ENCODE data around the gene TSPAN9.

TSPAN9 gene

DNA sequence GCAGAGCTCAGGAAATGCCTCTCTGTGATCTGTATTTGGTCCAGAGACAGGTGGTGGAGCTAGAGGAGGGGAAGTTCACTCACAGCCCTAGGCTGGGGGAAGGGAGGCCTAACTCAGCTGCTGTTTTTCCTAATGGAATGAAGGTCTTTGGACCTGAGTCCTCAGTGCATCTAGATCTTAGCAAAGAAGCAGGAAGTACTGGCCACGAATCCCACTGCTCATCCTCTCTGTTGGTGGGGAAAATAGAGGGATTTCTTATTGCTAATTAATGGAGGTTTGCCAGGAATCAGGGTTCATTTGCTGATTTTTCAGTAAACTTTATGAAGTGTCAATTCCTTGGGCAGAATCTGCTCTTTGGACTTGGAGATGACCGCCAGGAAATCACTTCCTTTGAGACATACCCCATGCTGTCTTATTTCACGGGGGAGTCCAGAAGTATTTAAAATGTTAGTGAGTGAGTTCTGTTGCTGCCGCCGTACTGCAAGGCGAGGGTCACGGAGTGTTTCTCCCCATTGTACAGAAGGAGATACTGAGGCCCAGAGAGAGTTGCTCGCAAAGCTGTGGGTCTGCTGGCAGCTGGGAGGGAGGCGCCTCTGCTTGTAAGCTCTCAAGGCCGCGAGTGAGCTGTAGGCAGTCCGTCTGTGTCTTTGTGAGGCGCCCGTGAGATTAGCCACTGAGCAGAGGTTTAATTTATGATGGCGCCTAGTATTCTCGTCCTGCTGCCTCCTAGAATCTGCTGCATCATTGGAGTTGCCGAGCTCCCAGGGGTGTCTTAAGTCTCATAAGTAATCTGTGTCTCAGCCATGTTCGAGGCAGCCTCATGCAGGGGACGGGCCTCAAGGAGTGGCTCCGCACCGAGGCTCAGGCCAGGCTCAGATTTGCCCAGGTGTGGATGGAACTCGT, 88.2 kb downstream of the TSPAN9 start:
- Histone ChIP-seq H3K4me1 (ENCODE audit: insufficient read depth, low read length) (peaks cover 32% of the 10 kb centered on the region), H3K9ac (ENCODE audit: low read depth, low read length) (no peak overlapping the region), H3K36me3 (ENCODE audit: insufficient read depth, low read length) (no peaks in the 10 kb centered on the region), H3K9me3 (ENCODE audit: control insufficient read depth, insufficient read depth, low read length) (0 out of 2 replicates have a peak, but pooled peaks cover 4% of the 10 kb centered on the region)

DNA sequence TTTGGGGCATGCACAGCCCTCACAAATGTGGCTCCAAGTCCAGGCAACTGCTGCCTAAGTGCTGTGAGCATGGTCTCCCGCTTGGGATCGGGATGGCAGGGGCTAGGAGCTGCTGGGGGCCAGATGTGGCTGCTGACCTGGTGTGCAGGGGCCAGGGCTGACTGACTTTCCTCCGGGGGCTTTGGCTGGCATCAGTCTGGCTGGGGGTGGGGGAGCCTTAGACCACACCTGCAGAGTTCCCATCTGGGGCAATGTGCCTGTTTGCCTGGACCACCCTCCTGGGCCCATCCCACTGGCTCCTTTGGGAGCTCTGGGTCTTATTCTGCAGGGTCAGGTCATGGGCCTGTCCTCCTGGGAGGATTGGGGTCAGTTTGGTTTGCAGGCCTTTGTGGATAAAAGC, 90.5 kb downstream of the TSPAN9 start:
- Histone ChIP-seq H3K4me1 (ENCODE audit: insufficient read depth, low read length) (peaks cover 45% of the 10 kb centered on the region), H3K36me3 (ENCODE audit: insufficient read depth, low read length) (no peaks in the 10 kb centered on the region), H3K9me3 (ENCODE audit: control insufficient read depth, insufficient read depth, low read length) (no peaks in the 10 kb centered on the region), H3K9ac (ENCODE audit: low read depth, low read length) (no peak overlapping the region)

DNA sequence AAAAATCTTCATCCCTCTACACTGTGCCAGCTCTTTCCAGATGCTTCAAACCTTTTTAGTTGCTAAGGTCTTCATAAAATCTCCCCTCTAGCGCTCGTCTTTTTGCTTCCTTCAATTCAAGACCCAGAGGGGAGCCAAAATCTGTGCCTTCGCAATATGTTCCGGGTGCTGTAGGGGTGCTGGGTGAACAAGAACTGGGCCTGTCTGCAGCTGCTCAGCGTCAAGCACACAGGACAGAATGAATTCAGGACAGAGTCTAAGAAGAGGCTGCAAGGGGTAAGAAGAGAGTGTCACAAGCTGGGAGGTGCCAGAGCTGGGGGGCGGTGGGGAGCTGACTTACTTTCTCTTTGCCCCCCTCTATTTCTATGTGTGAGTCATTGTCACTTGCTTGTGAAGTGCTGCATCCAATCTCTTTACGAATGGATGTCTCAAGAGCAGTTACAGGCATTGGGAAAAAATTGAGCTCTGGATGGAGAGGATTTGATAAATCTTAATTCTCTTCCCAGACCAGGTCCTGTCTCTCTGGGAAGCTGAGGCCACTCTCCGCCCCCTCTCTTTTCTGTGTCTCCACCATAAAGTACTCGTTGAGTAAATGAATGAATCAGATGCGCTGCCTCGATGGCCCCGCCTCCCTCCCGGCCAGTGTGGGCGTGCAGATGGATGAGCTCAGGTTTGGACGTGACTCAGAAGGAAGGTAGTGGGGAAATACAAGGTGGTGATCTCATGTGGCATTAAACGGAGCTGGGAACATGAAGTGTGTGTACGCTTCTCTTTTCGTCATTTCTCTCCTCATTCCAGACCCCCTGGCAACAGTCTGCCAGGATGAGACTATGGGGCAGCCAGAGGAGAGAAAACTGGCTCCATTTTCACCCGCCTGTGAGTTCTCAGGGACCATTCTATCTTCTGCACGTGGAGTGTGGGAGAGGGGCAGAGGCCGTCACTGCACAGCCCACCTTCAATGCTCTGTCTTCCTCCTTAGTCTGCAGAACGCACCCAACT, 91.3 kb downstream of the TSPAN9 start:
- Histone ChIP-seq H3K9me3 (ENCODE audit: control insufficient read depth, insufficient read depth, low read length) (no peaks in the 10 kb centered on the region), H3K4me1 (ENCODE audit: insufficient read depth, low read length) (peaks cover 45% of the 10 kb centered on the region), H3K36me3 (ENCODE audit: insufficient read depth, low read length) (no peaks in the 10 kb centered on the region), H3K9ac (ENCODE audit: low read depth, low read length) (no peak overlapping the region; the same call in 1 of the 2 replicates)

- H3K4me1 ChIP-seq (ENCODE audit: insufficient read depth, low read length) = peaks cover 35% of the 10 kb centered on the region
These were observed 93.4 kb downstream of the TSPAN9 start for GRCh38 chr12:3170423-3171194.

GRCh38 chr12:3171195-3171591, 94.0 kb downstream of the TSPAN9 start:
- Histone ChIP-seq H3K4me1 (ENCODE audit: insufficient read depth, low read length) (peaks cover 35% of the 10 kb centered on the region), H3K36me3 (ENCODE audit: insufficient read depth, low read length) (no peaks in the 10 kb centered on the region), H3K9me3 (ENCODE audit: control insufficient read depth, insufficient read depth, low read length) (no peaks in the 10 kb centered on the region), H3K9ac (ENCODE audit: low read depth, low read length) (no peak overlapping the region)

More at GRCh38 chr12:3170423-3171194, 93.4 kb downstream of the TSPAN9 start:
- Histone ChIP-seq H3K9me3 (ENCODE audit: control insufficient read depth, insufficient read depth, low read length) (no peaks in the 10 kb centered on the region), H3K36me3 (ENCODE audit: insufficient read depth, low read length) (no peaks in the 10 kb centered on the region), H3K9ac (ENCODE audit: low read depth, low read length) (no peak overlapping the region)

DNA sequence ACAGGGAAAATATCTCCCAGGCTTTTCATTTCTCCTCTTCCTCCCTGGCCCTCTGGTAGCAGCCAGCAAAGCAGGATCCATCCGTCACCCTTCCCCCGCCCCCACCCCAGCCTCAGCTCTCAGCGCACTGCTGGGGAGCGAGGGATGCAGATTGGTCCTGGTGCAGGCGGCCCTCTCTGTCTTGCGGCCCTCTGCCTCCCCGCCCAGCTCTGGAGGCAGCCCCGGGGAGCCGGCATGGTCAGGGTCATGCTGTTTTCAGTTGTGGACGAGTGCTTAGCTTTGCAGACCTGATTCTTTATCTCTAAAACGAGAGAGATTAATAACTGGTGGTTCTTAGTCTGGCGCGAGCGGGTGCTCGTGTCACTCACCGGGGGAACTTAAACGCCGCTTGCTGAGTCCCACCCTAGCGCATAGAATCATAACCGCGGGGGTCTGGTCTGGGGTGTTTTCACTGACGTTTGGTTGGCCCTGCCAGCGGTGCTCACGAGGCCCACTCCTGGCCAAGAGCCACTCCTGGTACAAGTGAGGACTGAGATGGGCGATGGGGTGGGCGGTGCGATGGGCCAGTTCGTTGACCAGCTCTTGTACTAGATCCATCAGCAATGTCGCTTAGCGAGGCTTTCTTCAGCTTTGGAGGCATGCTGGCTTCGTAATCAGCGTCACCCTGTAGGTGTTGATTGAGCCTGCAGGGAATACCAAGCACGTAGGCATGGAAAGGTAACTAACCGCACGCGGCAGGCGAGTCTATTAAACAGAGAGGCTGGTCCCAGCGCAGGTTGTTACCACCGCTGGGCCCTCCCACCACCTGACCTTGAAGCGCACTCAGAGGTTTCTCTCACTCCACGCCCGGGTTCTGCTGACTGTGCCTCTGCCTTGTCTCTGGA, 95.2 kb downstream of the TSPAN9 start:
- Histone ChIP-seq H3K9ac (ENCODE audit: low read depth, low read length) (no peak overlapping the region), H3K36me3 (ENCODE audit: insufficient read depth, low read length) (no peaks in the 10 kb centered on the region), H3K9me3 (ENCODE audit: control insufficient read depth, insufficient read depth, low read length) (no peaks in the 10 kb centered on the region), H3K4me1 (ENCODE audit: insufficient read depth, low read length) (peaks cover 35% of the 10 kb centered on the region)

DNA sequence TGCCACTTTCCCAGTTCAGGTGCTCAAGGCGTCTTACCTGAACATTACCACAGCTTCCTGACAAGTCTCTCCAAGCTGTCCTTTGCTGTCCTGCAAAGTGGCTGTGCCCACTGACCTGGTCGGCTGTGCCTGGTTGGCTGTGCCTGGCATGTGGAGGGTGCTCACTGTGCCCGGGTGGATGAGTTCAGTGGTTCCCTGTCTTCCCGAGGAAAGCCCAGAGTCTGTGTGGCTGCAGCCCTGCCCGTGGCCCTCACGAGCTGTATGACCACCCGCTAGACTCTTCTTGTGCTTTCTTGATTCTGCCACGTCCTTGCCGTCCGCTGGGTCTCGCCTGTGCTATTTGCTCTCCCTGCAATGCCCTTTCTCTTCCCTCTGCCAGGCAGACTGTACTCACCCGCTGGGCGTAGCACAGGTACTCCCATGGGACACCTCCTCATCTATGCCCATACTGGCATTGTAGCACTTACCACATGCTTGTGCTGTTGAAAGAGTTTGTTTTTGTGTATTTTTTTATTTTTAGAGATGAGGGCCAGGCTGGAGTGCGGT, 95.9 kb downstream of the TSPAN9 start:
- H3K9me3 ChIP-seq (ENCODE audit: control insufficient read depth, insufficient read depth, low read length) = no peaks in the 10 kb centered on the region
- no peaks in the 10 kb centered on the region for H3K36me3 ChIP-seq (ENCODE audit: insufficient read depth, low read length)
- H3K4me1 ChIP-seq (ENCODE audit: insufficient read depth, low read length) = peaks cover 39% of the 10 kb centered on the region
- no peak overlapping the region for H3K9ac ChIP-seq (ENCODE audit: low read depth, low read length)

DNA sequence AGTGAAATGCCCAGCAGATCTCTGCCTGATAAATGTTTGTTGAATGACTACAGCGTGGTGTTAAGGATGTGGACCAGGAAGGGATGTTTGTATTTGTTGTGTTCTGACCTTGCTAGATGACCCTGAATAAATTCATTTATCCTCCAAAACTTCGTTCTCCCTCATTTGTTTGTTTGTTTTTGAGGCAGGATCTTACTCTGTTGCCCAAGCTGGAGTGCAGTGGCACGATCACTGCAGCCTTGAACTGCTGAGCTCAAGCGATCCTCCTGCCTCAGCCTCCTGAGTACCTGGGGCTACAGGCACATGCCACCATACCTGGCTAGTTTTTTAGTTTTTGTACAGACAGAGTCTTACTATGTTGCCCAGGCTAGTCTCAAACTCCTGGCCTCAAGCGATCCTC, 96.7 kb downstream of the TSPAN9 start:
- no peaks in the 10 kb centered on the region for H3K36me3 ChIP-seq (ENCODE audit: insufficient read depth, low read length)
- H3K9ac ChIP-seq (ENCODE audit: low read depth, low read length) = no peak overlapping the region
- peaks cover 37% of the 10 kb centered on the region for H3K4me1 ChIP-seq (ENCODE audit: insufficient read depth, low read length)
- H3K9me3 ChIP-seq (ENCODE audit: control insufficient read depth, insufficient read depth, low read length) = no peaks in the 10 kb centered on the region

DNA sequence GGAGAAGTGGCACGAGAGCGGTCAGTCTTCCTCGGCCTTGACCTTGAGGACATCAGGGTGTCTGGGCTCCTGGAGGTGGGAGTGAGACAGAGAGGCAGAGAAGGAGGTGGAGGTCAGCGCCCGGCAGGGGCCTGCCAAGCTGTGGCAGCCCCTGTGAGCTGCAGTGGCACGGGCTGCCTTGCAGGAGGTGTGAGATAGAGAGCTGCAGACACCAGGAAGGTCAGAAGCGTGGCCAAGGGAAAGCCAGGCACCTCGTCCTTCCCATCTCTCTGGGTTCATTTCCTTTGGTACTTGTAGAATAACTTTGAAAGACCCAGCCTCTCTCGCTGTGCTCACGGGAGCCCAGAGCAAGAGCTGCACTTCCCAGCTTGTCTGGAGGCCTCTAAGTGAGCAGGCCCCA, 98.1 kb downstream of the TSPAN9 start:
- Histone ChIP-seq H3K9me3 (ENCODE audit: control insufficient read depth, insufficient read depth, low read length) (no peaks in the 10 kb centered on the region), H3K9ac (ENCODE audit: low read depth, low read length) (no peak overlapping the region), H3K4me1 (ENCODE audit: insufficient read depth, low read length) (peaks cover 28% of the 10 kb centered on the region), H3K36me3 (ENCODE audit: insufficient read depth, low read length) (no peaks in the 10 kb centered on the region)

DNA sequence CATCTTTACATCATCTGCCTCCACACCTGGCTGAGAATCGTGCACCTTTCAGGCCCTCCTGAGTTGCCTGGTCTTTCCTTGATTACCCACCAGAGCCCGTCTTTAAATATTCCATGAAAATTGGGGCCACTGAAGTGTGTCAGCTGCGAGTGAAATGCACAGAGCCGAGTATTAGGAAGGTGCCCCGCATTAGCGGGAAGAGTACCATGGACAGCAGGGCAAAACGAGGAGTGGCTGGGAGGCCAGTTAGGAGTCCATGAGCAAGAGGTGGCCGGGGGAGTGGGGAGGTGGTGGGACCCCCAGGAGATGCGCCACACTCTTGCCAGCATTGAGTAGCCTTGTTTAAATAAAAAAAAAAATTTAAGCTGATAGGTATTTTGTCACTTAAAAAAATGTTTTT, 99.6 kb downstream of the TSPAN9 start:
- Histone ChIP-seq H3K9ac (ENCODE audit: low read depth, low read length) (no peak overlapping the region), H3K4me1 (ENCODE audit: insufficient read depth, low read length) (peaks cover 14% of the 10 kb centered on the region; the same call in 1 of the 2 replicates)

DNA sequence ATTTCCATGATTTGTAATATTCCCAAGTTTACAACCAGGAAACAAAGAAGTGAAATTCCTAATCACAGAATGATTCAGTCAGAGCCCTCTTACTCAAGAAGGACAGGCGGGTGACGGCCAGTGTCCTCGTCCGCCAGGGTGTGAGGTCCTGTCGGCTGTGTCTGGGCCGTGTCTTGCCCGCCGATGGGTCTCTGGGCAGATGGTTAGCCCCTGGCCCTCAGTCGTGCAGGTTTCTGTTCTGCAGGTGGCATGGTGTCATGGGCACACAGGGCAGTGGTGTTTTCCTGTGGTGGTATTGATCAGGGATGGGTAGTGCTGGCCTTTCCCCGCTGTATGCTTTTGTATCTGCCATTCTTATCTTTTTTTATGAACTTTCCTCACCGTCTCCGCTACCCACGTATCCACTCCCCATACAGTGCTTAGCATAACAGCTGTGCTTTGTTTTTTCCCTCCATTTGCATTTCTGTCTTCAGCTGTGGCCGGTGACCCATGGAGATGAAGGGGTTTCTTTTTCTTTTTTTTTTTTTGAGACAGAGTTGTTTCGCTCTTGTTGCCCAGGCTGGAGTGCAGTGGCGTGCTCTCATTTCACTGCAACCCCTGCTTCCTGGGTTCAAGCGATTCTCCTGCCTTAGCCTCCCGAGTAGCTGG, 100.7 kb downstream of the TSPAN9 start:
- H3K9ac ChIP-seq (ENCODE audit: low read depth, low read length) = no peak overlapping the region
- H3K9me3 ChIP-seq (ENCODE audit: control insufficient read depth, insufficient read depth, low read length) = no peaks in the 10 kb centered on the region
- no peaks in the 10 kb centered on the region for H3K36me3 ChIP-seq (ENCODE audit: insufficient read depth, low read length)
- H3K4me1 ChIP-seq (ENCODE audit: insufficient read depth, low read length) = peaks cover 14% of the 10 kb centered on the region; the same call in 1 of the 2 replicates

More for the DNA sequence above, 99.6 kb downstream of the TSPAN9 start:
- Histone ChIP-seq H3K36me3 (ENCODE audit: insufficient read depth, low read length) (no peaks in the 10 kb centered on the region), H3K9me3 (ENCODE audit: control insufficient read depth, insufficient read depth, low read length) (no peaks in the 10 kb centered on the region)

DNA sequence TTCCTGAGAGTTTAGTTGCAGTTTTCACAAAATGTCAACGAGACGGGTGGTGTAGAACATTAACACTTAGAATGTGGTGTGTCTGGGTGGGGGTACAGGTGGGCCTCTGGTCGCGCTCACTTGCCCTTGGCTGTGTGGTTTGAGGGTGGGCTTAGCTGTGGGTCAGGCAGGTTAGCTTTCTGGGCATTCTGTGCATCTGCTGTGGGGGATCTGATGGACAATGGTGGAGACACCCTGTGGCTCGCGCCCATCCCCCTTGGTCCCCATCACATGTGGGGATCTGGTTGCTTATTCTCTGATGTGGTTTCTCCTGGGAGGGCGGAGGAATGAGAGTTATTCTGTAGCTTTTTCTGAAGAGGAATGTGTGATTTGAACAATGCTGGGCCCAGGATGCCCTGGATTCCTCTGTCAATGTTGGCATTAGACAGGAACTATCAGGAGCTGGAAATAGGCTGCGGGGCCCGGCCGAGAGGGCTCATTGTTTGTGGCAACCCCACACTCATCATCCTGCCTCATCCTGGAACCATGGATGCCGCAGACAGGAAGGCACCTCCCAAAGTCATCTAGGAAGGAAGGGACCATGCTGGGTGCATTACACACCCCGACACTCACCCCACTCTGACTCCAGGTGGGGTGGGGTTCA, 101.6 kb downstream of the TSPAN9 start:
- Histone ChIP-seq H3K9ac (ENCODE audit: low read depth, low read length) (no peak overlapping the region), H3K9me3 (ENCODE audit: control insufficient read depth, insufficient read depth, low read length) (no peaks in the 10 kb centered on the region), H3K36me3 (ENCODE audit: insufficient read depth, low read length) (no peaks in the 10 kb centered on the region), H3K4me1 (ENCODE audit: insufficient read depth, low read length) (peaks cover 14% of the 10 kb centered on the region; the same call in 1 of the 2 replicates)

All from ES-I3 (cell line).